ENCODE results near the gene MAST4.
A peak's percentile ranks its signal among the peaks of the same experiment; 100 is the strongest.

The MAST4 gene

DNA sequence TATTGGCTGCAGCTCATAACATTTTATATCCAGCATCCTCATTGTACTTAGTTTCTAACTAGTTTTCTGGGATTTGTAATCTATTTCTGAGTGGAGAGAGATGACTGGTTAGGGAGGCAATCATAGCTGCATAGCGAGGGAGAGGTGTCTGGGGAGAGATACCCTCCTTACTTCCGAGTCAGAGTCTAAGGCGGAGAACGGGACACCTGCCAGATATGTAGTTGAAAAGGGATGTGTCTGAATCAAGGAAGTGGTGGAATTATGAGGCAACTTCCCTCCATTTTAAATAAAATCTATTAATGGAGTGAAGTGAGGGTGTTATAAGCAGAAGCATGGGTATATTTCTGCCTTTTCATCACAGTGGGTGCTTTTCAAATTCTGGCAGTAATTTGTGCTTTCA is 126.5 kb downstream of the MAST4 start:
- no peaks in the 10 kb centered on the region for H3K79me2 ChIP-seq (ENCODE audit: low read length)
- H3K9me3 ChIP-seq (ENCODE audit: insufficient read depth, low read length): no peaks in the 10 kb centered on the region
- no peaks in the 10 kb centered on the region; the same call in 1 of the 2 replicates for H3K27me3 ChIP-seq (ENCODE audit: low read depth, low read length)
- no peaks in the 10 kb centered on the region for H3K36me3 ChIP-seq (replicated peaks; ENCODE audit: low read depth, low read length)
- H3K27ac ChIP-seq (ENCODE audit: low read length): no peak overlapping the region
- no peak overlapping the region for H3K4me2 ChIP-seq (ENCODE audit: low read length)
- H3K4me1 ChIP-seq (ENCODE audit: low read length): no peaks in the 10 kb centered on the region
- no peak overlapping the region for H3K9ac ChIP-seq (ENCODE audit: low read length)
- H4K20me1 ChIP-seq (ENCODE audit: insufficient read depth, low read length): no peaks in the 10 kb centered on the region
- no peak overlapping the region for H2AFZ ChIP-seq (ENCODE audit: low read depth, low read length)
- no peak overlapping the region for H3K4me3 ChIP-seq (ENCODE audit: low read length)
- TF ChIP-seq, protein P1, sequence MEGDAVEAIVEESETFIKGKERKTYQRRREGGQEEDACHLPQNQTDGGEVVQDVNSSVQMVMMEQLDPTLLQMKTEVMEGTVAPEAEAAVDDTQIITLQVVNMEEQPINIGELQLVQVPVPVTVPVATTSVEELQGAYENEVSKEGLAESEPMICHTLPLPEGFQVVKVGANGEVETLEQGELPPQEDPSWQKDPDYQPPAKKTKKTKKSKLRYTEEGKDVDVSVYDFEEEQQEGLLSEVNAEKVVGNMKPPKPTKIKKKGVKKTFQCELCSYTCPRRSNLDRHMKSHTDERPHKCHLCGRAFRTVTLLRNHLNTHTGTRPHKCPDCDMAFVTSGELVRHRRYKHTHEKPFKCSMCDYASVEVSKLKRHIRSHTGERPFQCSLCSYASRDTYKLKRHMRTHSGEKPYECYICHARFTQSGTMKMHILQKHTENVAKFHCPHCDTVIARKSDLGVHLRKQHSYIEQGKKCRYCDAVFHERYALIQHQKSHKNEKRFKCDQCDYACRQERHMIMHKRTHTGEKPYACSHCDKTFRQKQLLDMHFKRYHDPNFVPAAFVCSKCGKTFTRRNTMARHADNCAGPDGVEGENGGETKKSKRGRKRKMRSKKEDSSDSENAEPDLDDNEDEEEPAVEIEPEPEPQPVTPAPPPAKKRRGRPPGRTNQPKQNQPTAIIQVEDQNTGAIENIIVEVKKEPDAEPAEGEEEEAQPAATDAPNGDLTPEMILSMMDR (IDR thresholded peaks at IDR 0.05; ENCODE audit: low read depth, low read length): no peak

DNA sequence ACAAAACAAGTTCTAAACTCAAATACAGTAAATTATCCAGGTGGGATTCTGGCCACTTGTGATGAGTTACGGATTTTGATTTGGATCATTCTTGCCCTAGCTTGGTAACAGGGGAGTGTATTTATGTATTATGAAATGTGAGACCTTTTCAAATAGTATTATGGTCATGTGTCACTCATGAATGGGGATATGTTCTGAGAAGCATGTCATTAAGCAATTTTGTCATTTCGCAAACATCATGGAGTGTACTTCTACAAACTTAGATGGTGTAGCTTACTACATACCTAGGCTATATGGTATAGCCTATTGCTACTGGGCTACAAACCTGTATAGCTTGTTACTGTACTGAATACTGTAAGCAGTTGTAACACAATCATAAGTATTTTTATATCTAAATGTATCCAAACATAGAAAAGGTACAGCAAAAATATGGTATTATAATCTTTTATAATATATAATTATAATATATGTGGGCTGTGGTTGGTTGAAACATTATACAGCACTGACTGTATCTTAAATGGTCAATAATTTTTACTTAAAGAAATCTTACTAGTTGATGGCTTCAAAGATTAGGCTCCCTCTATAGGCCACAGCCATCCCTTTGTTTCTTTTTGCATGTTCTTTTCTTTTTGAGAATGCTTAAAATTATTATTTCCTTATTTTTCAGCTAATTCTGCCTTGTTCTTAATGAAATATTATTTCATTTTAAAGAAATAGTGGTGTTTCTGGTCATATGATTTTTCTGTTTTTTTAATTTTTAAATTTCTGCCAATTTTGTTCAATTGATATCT is 128.4 kb downstream of the MAST4 start:
- H3K27ac ChIP-seq (ENCODE audit: low read length): no peak overlapping the region

DNA sequence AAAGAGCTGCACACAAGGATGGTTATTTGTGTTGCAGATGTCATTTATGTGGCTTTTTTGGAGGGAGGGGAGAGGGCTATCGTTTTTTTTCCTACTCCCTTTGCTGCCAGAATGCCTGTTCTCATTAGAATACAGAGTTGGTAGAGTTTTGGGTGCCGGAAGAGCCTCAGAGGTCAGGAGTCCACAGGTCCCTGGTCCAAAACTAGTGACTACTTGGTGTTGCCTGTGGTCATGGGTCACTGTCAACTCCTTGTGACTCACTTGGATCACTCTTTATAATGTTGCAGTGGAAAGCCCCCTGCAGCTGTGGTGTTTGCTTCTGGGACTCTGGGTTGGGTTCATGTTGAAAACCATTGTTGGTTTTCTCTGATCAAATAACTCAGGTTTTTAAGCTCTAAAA is 131.4 kb downstream of the MAST4 start:
- Histone ChIP-seq H3K79me2 (ENCODE audit: low read length) (no peaks in the 10 kb centered on the region), H2AFZ (ENCODE audit: low read depth, low read length) (no peak overlapping the region), H3K4me3 (ENCODE audit: low read length) (no peak overlapping the region), H3K4me1 (ENCODE audit: low read length) (no peaks in the 10 kb centered on the region), H3K27ac (ENCODE audit: low read length) (no peak overlapping the region), H3K36me3 (replicated peaks; ENCODE audit: low read depth, low read length) (no peaks in the 10 kb centered on the region), H3K9ac (ENCODE audit: low read length) (no peak overlapping the region), H3K4me2 (ENCODE audit: low read length) (no peak overlapping the region), H3K27me3 (ENCODE audit: low read depth, low read length) (0 out of 2 replicates have a peak, but pooled peaks cover 6% of the 10 kb centered on the region), H3K9me3 (ENCODE audit: insufficient read depth, low read length) (no peaks in the 10 kb centered on the region), H4K20me1 (ENCODE audit: insufficient read depth, low read length) (no peaks in the 10 kb centered on the region)
- TF ChIP-seq, protein P1 (IDR thresholded peaks at IDR 0.05; ENCODE audit: low read depth, low read length): no peak
- TF ChIP-seq EZH2phosphoT487 (IDR thresholded peaks at IDR 0.05; ENCODE audit: low read depth): no peak

More for the DNA sequence above, 128.4 kb downstream of the MAST4 start:
- no peak for TF ChIP-seq EZH2phosphoT487 (IDR thresholded peaks at IDR 0.05; ENCODE audit: low read depth)
- TF ChIP-seq, protein P1 (IDR thresholded peaks at IDR 0.05; ENCODE audit: low read depth, low read length): peak; percentile 10; the same call in 1 of the 2 replicates
- H4K20me1 ChIP-seq (ENCODE audit: insufficient read depth, low read length): no peaks in the 10 kb centered on the region
- H3K9ac ChIP-seq (ENCODE audit: low read length): no peak overlapping the region
- H3K79me2 ChIP-seq (ENCODE audit: low read length): no peaks in the 10 kb centered on the region
- no peaks in the 10 kb centered on the region; the same call in 1 of the 2 replicates for H3K27me3 ChIP-seq (ENCODE audit: low read depth, low read length)
- no peak overlapping the region for H3K4me3 ChIP-seq (ENCODE audit: low read length)
- no peaks in the 10 kb centered on the region for H3K9me3 ChIP-seq (ENCODE audit: insufficient read depth, low read length)
- no peak overlapping the region for H2AFZ ChIP-seq (ENCODE audit: low read depth, low read length)
- H3K4me2 ChIP-seq (ENCODE audit: low read length): no peak overlapping the region
- H3K36me3 ChIP-seq (replicated peaks; ENCODE audit: low read depth, low read length): no peaks in the 10 kb centered on the region
- no peaks in the 10 kb centered on the region for H3K4me1 ChIP-seq (ENCODE audit: low read length)

DNA sequence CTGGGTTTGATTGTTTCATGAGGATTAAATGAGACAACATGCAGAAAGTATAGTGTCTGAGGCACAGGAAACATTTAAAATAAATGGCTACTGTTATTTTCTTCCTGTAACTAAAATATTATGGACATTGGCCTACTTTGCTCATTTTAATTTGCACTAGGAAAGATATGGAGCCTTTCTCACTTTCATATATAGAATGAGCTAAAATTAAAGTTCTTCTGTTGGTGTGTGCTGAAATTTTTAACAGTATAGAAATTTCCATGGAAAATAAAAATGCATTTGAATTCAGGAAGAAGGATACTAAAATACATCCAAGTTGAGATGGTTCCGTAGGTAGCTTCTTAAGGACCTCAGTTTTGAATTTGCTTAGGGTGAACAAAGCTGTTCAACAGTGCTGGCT is 131.9 kb downstream of the MAST4 start:
- Histone ChIP-seq H4K20me1 (ENCODE audit: insufficient read depth, low read length) (no peaks in the 10 kb centered on the region), H3K27ac (ENCODE audit: low read length) (no peak overlapping the region), H3K4me2 (ENCODE audit: low read length) (no peak overlapping the region), H3K79me2 (ENCODE audit: low read length) (no peaks in the 10 kb centered on the region), H3K4me3 (ENCODE audit: low read length) (no peak overlapping the region), H3K9me3 (ENCODE audit: insufficient read depth, low read length) (no peaks in the 10 kb centered on the region), H3K36me3 (replicated peaks; ENCODE audit: low read depth, low read length) (no peaks in the 10 kb centered on the region), H3K4me1 (ENCODE audit: low read length) (no peaks in the 10 kb centered on the region), H3K27me3 (ENCODE audit: low read depth, low read length) (0 out of 2 replicates have a peak, but pooled peaks cover 7% of the 10 kb centered on the region), H2AFZ (ENCODE audit: low read depth, low read length) (no peak overlapping the region), H3K9ac (ENCODE audit: low read length) (no peak overlapping the region)
- no peak for TF ChIP-seq EZH2phosphoT487 (IDR thresholded peaks at IDR 0.05; ENCODE audit: low read depth)
- TF ChIP-seq, protein P1 (IDR thresholded peaks at IDR 0.05; ENCODE audit: low read depth, low read length): no peak

All from OCI-LY3 (cell line).